Left ventricle myocardium inferior (tissue), 1 donor: ENCODE measurements around the gene ELOVL1. TPM values are rescaled to one million over a fixed set of nuclear protein-coding genes. Genes with fewer than 3 reads are reported as not detected.

Experiments
- DNase-seq: peaks from one replicate; pipeline ENCODE4 v3.0.0-alpha.2; 2020
- H3K27ac ChIP-seq: fragments of 200-600 bp; replicated peaks from 2 replicates; pipeline ENCODE4 v1.8.0; 2021
- H3K27me3 ChIP-seq: fragments of 200-600 bp; 2 replicates; pipeline ENCODE4 v1.8.0; 2021; ENCODE audit warnings: low read depth
- H3K36me3 ChIP-seq: fragments of 200-600 bp; 2 replicates; pipeline ENCODE4 v1.8.0; 2021
- H3K4me1 ChIP-seq: fragments of 200-600 bp; 2 replicates; pipeline ENCODE4 v1.8.0; 2021
- H3K4me3 ChIP-seq: fragments of 200-600 bp; 2 replicates; pipeline ENCODE4 v1.8.0; 2021; ENCODE audit warnings: mild to moderate bottlenecking, moderate library complexity
- H3K9me3 ChIP-seq: fragments of 200-600 bp; replicated peaks from 2 replicates; pipeline ENCODE4 v1.8.0; 2021
- intact Hi-C: fragments of 100-400 bp; cut with micrococcal nuclease; formaldehyde crosslinking; loops from one replicate; pipeline ENCODE4 v1.11.0; 2022
- total RNA-seq: library from RNA; stranded (reverse); fragmentation: NEBNext Ultra II Directional; extraction: Animal tissue kit (Norgen Biotek cat#: 25700); gene quantifications from one replicate; pipeline ENCODE4 v1.2.1, GENCODE V29; 2021
- TF ChIP-seq, protein P1 (sequence below): fragments of 200-600 bp; IDR thresholded peaks from 2 replicates; pipeline ENCODE4 v1.8.0; 2021; ENCODE audit warnings: antibody characterized with exemption, mild to moderate bottlenecking, borderline replicate concordance
- donor health status: DM: no; HTN: yes; CAD: no; lungs with severe emphysema.

ELOVL1 gene
- total RNA-seq, 1 donor from 2014 or later, result 26.7 TPM

DNA sequence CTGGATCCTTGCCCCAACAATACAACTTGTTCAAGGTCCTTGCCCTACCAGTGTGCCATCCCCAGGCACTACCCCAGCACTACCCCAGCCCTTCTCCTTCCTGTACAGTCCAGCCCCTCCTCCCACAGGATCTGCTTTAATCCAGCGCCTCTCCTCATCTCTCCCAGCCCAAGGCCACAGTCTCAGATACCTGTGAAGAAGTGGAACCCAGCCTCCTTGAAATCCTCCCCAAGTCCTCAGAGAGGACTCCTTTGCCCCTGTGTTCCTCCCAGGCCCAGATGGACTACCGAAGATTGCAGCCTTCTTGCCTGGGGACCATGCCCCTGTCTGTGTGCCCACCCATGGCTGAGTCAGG is 15.5 kb downstream of the ELOVL1 start:
- H3K4me3 ChIP-seq, result no peak overlapping the region
- TF ChIP-seq, protein P1, sequence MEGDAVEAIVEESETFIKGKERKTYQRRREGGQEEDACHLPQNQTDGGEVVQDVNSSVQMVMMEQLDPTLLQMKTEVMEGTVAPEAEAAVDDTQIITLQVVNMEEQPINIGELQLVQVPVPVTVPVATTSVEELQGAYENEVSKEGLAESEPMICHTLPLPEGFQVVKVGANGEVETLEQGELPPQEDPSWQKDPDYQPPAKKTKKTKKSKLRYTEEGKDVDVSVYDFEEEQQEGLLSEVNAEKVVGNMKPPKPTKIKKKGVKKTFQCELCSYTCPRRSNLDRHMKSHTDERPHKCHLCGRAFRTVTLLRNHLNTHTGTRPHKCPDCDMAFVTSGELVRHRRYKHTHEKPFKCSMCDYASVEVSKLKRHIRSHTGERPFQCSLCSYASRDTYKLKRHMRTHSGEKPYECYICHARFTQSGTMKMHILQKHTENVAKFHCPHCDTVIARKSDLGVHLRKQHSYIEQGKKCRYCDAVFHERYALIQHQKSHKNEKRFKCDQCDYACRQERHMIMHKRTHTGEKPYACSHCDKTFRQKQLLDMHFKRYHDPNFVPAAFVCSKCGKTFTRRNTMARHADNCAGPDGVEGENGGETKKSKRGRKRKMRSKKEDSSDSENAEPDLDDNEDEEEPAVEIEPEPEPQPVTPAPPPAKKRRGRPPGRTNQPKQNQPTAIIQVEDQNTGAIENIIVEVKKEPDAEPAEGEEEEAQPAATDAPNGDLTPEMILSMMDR, result no peak
- H3K9me3 ChIP-seq, result no peaks in the 10 kb centered on the region
- H3K27ac ChIP-seq, result no peak overlapping the region
- H3K36me3 ChIP-seq, result no peaks in the 10 kb centered on the region
- no peak for DNase-seq
- no peaks in the 10 kb centered on the region for H3K27me3 ChIP-seq
- H3K4me1 ChIP-seq, result peaks cover 26% of the 10 kb centered on the region
- intact Hi-C loops, result no loop called here

DNA sequence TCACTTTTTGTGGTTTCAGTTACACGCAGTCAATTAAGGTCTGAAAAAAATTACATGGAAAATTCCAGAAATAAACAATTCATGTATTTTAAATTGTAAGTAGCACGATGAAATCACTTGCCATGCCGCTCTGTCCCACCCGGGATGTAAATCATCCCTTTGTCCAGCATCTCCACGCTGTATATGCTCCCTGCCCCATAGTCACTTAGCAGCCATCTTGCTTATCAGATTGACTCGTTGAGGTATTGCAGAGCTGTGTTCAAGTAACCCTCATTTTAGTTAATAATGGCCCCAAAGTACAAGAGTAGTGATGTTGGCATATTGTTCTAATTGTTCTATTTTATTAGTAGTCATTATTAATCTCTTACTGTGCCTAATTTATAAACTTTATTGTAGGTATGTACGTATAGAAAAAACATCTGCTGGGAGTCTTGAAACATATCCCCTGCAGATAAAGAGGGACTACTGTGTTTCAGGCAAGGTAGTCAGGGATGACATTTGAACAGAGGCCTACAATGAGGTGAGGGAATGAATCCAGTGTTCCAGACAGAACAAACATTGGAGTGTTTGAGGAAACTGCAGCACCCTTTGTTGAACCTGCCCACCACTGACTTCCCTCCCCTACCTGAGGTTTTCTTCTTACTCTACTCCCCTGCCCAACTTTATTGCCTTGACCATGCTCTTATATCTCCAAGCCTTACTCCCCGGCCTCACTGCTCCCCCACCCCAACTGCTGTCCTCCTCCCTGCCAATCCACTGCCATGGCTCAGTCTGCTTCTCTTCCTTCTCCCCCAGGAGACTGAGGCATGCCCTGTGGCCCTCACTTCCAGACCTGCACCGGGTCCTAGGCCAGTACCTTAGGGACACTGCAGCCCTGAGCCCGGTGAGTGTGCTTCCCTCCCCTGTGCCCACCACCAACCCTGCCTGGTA is 16.1 kb downstream of the ELOVL1 start:
- Histone ChIP-seq H3K4me1 (peaks cover 32% of the 10 kb centered on the region), H3K27me3 (no peaks in the 10 kb centered on the region), H3K9me3 (no peaks in the 10 kb centered on the region), H3K4me3 (no peak overlapping the region), H3K27ac (no peak overlapping the region), H3K36me3 (no peaks in the 10 kb centered on the region)
- TF ChIP-seq, protein P1, result no peak
- intact Hi-C loops, result no loop called here
- DNase-seq, result no peak

DNA sequence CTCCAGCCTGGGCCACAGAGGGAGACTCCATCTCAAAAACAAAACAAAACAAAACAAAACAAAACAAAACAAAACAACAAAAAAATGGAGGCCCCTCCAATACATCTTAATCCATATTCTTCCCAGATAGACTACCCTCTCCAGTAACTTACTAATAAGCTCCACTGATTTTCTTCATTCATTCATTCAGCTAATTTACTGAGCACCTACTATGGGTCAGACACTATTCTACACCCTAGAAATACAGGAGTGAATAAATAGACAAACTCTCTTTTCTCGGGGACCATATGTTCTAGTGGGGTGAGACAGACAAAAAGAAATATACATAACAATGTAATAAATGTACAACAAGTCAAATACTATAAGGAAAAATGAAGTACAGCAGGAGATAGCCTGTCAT is 16.8 kb downstream of the ELOVL1 start:
- DNase-seq, result no peak
- H3K27ac ChIP-seq, result peak overlapping the region; percentile 99
- intact Hi-C loops, result no loop called here
- H3K9me3 ChIP-seq, result no peaks in the 10 kb centered on the region
- no peaks in the 10 kb centered on the region for H3K27me3 ChIP-seq
- H3K4me1 ChIP-seq, result peaks cover 39% of the 10 kb centered on the region
- no peak overlapping the region for H3K4me3 ChIP-seq
- no peaks in the 10 kb centered on the region for H3K36me3 ChIP-seq
- TF ChIP-seq, protein P1, result no peak

DNA sequence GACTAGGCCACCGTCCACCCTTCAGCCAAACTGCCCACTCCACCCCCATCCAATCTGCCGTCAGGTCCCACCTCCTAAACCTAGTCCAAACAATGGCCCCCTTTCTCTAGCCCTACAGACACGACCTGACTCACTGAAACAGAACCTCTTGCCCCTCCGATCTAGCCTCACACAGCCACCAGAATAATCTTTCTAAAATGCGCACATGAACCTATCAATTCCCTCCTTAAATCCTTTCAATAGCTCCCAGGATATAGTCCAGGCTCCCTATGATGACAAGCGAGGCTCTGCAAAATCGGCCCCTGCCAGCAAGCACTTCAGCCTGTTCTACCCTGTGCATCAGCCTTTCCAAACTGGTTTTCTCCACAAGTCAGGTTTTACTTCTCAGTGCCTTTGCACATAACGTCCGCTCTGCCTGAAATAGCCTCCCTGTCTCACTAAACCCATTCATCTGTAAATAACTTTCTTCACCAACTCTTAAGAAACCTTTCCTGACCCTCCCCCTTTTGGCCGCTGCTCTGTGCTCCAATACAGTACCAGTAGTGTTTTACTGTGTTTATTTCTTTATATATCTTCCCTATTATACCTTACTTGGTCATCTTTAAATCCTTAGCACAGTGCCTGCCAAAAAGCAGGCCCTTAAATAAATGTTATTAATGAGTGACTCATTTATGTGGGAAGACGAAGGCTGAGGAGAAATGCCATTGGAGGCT is 18.1 kb downstream of the ELOVL1 start:
- Histone ChIP-seq H3K4me1 (peaks cover 51% of the 10 kb centered on the region), H3K9me3 (no peaks in the 10 kb centered on the region), H3K36me3 (no peaks in the 10 kb centered on the region), H3K4me3 (peak overlapping the region; percentile 74), H3K27me3 (no peaks in the 10 kb centered on the region), H3K27ac (peak overlapping the region; percentile 99)
- no peak for DNase-seq
- intact Hi-C loops, result no loop called here
- TF ChIP-seq, protein P1, result no peak

DNA sequence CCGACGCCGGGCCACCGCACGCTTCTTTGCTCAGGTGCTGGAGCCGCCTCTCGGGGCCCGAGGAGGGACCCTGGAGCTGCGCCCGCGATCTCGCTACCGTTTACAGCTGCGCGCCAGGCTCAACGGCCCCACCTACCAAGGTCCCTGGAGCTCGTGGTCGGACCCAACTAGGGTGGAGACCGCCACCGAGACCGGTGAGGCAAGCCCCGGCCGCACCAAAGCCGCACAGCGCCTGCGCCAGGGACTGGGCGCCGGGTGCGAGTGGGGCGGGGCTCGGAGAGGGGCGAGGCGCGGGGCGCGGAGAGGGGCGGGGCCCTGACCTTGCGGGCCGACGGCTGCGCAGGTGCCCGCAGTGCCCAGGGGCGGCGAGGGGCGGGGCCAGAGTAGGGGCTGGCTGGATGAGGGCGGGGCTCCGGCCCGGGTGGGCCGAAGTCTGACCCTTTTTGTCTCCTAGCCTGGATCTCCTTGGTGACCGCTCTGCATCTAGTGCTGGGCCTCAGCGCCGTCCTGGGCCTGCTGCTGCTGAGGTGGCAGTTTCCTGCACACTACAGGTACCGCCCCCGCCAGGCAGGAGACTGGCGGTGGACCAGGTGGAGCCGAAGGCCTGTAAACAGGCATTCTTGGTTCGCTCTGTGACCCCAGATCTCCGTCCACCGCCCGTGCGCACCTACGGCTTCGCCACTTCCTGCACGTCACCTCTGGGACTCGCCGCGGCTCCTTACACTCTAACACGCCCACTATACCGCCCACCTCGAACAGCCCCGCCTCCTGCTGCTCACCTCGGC is 18.8 kb downstream of the ELOVL1 start:
- no peaks in the 10 kb centered on the region for H3K36me3 ChIP-seq
- TF ChIP-seq, protein P1, result no peak
- peak overlapping the region; percentile 99 for H3K27ac ChIP-seq
- peak overlapping the region; percentile 74 for H3K4me3 ChIP-seq
- H3K9me3 ChIP-seq, result no peaks in the 10 kb centered on the region
- H3K27me3 ChIP-seq, result no peaks in the 10 kb centered on the region
- peaks cover 59% of the 10 kb centered on the region for H3K4me1 ChIP-seq
- DNase-seq, result peak; percentile 85
- intact Hi-C loops, result no loop called here
